Fibroblast of peridontal ligament (primary cell): Measurements from ENCODE around the gene EEF1AKMT4.

Source experiments
- DNase-seq: peaks from one replicate; pipeline ENCODE4 v3.0.0-alpha.2; 2010; ENCODE audit errors: extremely low read depth

EEF1AKMT4 gene

GRCh38 chr3:184235381-184236032 lies 14.0 kb upstream of the EEF1AKMT4 start:
- DNase-seq = no peak

GRCh38 chr3:184236033-184236410 lies 13.4 kb upstream of the EEF1AKMT4 start:
- DNase-seq = no peak

- no peak for DNase-seq
Observed at GRCh38 chr3:184236636-184237035, 12.8 kb upstream of the EEF1AKMT4 start.

- no peak for DNase-seq
Observed at GRCh38 chr3:184237211-184237610, 12.3 kb upstream of the EEF1AKMT4 start.

GRCh38 chr3:184237807-184238206 lies 11.7 kb upstream of the EEF1AKMT4 start:
- no peak for DNase-seq

- no peak for DNase-seq
Observed at GRCh38 chr3:184238246-184238818, 11.1 kb upstream of the EEF1AKMT4 start.

GRCh38 chr3:184239221-184239620 lies 10.3 kb upstream of the EEF1AKMT4 start:
- no peak for DNase-seq

GRCh38 chr3:184239708-184240107 lies 9.8 kb upstream of the EEF1AKMT4 start:
- no peak for DNase-seq

- DNase-seq = peak; percentile 30
Observed at GRCh38 chr3:184240384-184241140, 8.9 kb upstream of the EEF1AKMT4 start.

GRCh38 chr3:184241141-184241446 lies 8.4 kb upstream of the EEF1AKMT4 start:
- DNase-seq = no peak

- DNase-seq = no peak
Observed at GRCh38 chr3:184241447-184242296, 7.8 kb upstream of the EEF1AKMT4 start.

GRCh38 chr3:184242297-184242685 lies 7.2 kb upstream of the EEF1AKMT4 start:
- DNase-seq = no peak

- peak; percentile 87 for DNase-seq
Observed at GRCh38 chr3:184248454-184249411, 739 bp upstream of the EEF1AKMT4 start, which contains the start of gene ALG3. ALG3 (minus strand) TSS chr3:184248962; CDS start chr3:184248940, 22 bp downstream.

GRCh38 chr3:184250167-184250828 lies 826 bp downstream of the EEF1AKMT4 start:
- DNase-seq = peak; percentile 87

GRCh38 chr3:184255291-184256039 lies 6.0 kb downstream of the EEF1AKMT4 start:
- DNase-seq = no peak

GRCh38 chr3:184257083-184257915 lies 7.8 kb downstream of the EEF1AKMT4 start:
- DNase-seq = no peak

- no peak for DNase-seq
Observed at GRCh38 chr3:184258926-184259325, 9.5 kb downstream of the EEF1AKMT4 start.

GRCh38 chr3:184259396-184259877 lies 10.0 kb downstream of the EEF1AKMT4 start:
- no peak for DNase-seq
